BLaER1 (cell line): ENCODE results near the gene CABLES1.
"Not testable (repeated sequence)": the region's sequence is repeated elsewhere in the genome, so short reads cannot be mapped to it uniquely, and the experiment has no call there.

Source experiments
- H3K27ac ChIP-seq: shearing (Covaris generic); formaldehyde crosslinking; 2 replicates; pipeline ENCODE4 v1.8.1; 2022
- H3K27me3 ChIP-seq: shearing (Covaris generic); formaldehyde crosslinking; 2 replicates; pipeline ENCODE4 v1.8.1; 2022
- H3K36me3 ChIP-seq: shearing (Covaris generic); formaldehyde crosslinking; 2 replicates; pipeline ENCODE4 v1.8.1; 2022
- H3K4me1 ChIP-seq: shearing (Covaris generic); formaldehyde crosslinking; 2 replicates; pipeline ENCODE4 v1.8.1; 2022
- H3K4me2 ChIP-seq: shearing (Covaris generic); formaldehyde crosslinking; 2 replicates; pipeline ENCODE4 v1.8.1; 2022
- H3K4me3 ChIP-seq: shearing (Covaris generic); formaldehyde crosslinking; 2 replicates; pipeline ENCODE4 v1.8.1; 2022
- H3K9ac ChIP-seq: shearing (Covaris generic); formaldehyde crosslinking; 2 replicates; pipeline ENCODE4 v1.8.1; 2022
- H3K9me3 ChIP-seq: shearing (Covaris generic); formaldehyde crosslinking; 2 replicates; pipeline ENCODE4 v1.8.1; 2022
- H4K20me1 ChIP-seq: shearing (Covaris generic); formaldehyde crosslinking; 2 replicates; pipeline ENCODE4 v1.8.1; 2022
- Cebpa-rat ChIP-seq: shearing (Covaris generic); IDR thresholded peaks from 2 replicates; pipeline ENCODE4 v1.8.1; 2022

CABLES1 gene

GRCh38 chr18:23277399-23277798, 142.1 kb downstream of the CABLES1 start:
- H3K4me3 ChIP-seq: no peak overlapping the region
- H4K20me1 ChIP-seq: no peaks in the 10 kb centered on the region
- peaks cover 29% of the 10 kb centered on the region for H3K9me3 ChIP-seq
- no peaks in the 10 kb centered on the region for H3K27me3 ChIP-seq
- H3K36me3 ChIP-seq: 0 out of 2 replicates have a peak, but pooled peaks cover 3% of the 10 kb centered on the region
- H3K9ac ChIP-seq: no peak overlapping the region
- H3K4me2 ChIP-seq: no peak overlapping the region
- TF ChIP-seq Cebpa-rat: no peak
- peaks cover 9% of the 10 kb centered on the region for H3K4me1 ChIP-seq
- H3K27ac ChIP-seq: no peak overlapping the region

- Histone ChIP-seq H3K9ac (no peak overlapping the region), H3K27ac (no peak overlapping the region), H3K4me3 (no peak overlapping the region), H3K9me3 (peaks cover 26% of the 10 kb centered on the region), H3K27me3 (no peaks in the 10 kb centered on the region), H4K20me1 (no peaks in the 10 kb centered on the region), H3K4me1 (peaks cover 9% of the 10 kb centered on the region), H3K36me3 (0 out of 2 replicates have a peak, but pooled peaks cover 3% of the 10 kb centered on the region), H3K4me2 (no peak overlapping the region)
- TF ChIP-seq Cebpa-rat: no peak
These were observed 144.6 kb downstream of the CABLES1 start for GRCh38 chr18:23279931-23280330.

GRCh38 chr18:23280844-23281243, 145.6 kb downstream of the CABLES1 start:
- H3K4me3 ChIP-seq: no peak overlapping the region
- peaks cover 26% of the 10 kb centered on the region for H3K9me3 ChIP-seq
- no peak for TF ChIP-seq Cebpa-rat
- no peak overlapping the region for H3K9ac ChIP-seq
- peaks cover 9% of the 10 kb centered on the region for H3K4me1 ChIP-seq
- no peaks in the 10 kb centered on the region for H3K27me3 ChIP-seq
- H3K4me2 ChIP-seq: no peak overlapping the region
- 0 out of 2 replicates have a peak, but pooled peaks cover 3% of the 10 kb centered on the region for H3K36me3 ChIP-seq
- no peaks in the 10 kb centered on the region for H4K20me1 ChIP-seq
- H3K27ac ChIP-seq: no peak overlapping the region

- Histone ChIP-seq H3K4me1 (peaks cover 9% of the 10 kb centered on the region), H3K9me3 (peaks cover 20% of the 10 kb centered on the region), H3K4me3 (no peak overlapping the region), H4K20me1 (no peaks in the 10 kb centered on the region), H3K9ac (no peak overlapping the region), H3K27ac (peak overlapping the region; percentile 8; the same call in 1 of the 2 replicates), H3K36me3 (0 out of 2 replicates have a peak, but pooled peaks cover 3% of the 10 kb centered on the region), H3K4me2 (peak overlapping the region; percentile 20; the same call in 1 of the 2 replicates), H3K27me3 (no peaks in the 10 kb centered on the region)
- TF ChIP-seq Cebpa-rat: no peak
These were observed 146.5 kb downstream of the CABLES1 start for GRCh38 chr18:23281626-23282436.

- H3K9ac ChIP-seq: no peak overlapping the region
- H3K4me2 ChIP-seq: peak overlapping the region; percentile 20; the same call in 1 of the 2 replicates
- no peaks in the 10 kb centered on the region for H3K36me3 ChIP-seq
- no peak for TF ChIP-seq Cebpa-rat
- H4K20me1 ChIP-seq: no peaks in the 10 kb centered on the region
- H3K4me3 ChIP-seq: no peak overlapping the region
- peak overlapping the region; percentile 8; the same call in 1 of the 2 replicates for H3K27ac ChIP-seq
- peaks cover 14% of the 10 kb centered on the region for H3K9me3 ChIP-seq
- peaks cover 9% of the 10 kb centered on the region for H3K4me1 ChIP-seq
- H3K27me3 ChIP-seq: no peaks in the 10 kb centered on the region
These were observed 147.1 kb downstream of the CABLES1 start for GRCh38 chr18:23282437-23282781.

GRCh38 chr18:23283916-23284430, 148.7 kb downstream of the CABLES1 start:
- no peak overlapping the region for H3K4me2 ChIP-seq
- H3K9me3 ChIP-seq: no peaks in the 10 kb centered on the region
- no peak overlapping the region for H3K27ac ChIP-seq
- no peak overlapping the region for H3K4me3 ChIP-seq
- no peaks in the 10 kb centered on the region for H3K36me3 ChIP-seq
- no peaks in the 10 kb centered on the region for H4K20me1 ChIP-seq
- TF ChIP-seq Cebpa-rat: no peak
- H3K27me3 ChIP-seq: no peaks in the 10 kb centered on the region
- H3K9ac ChIP-seq: no peak overlapping the region
- peaks cover 9% of the 10 kb centered on the region for H3K4me1 ChIP-seq

GRCh38 chr18:23284629-23285028, 149.3 kb downstream of the CABLES1 start:
- Histone ChIP-seq H3K36me3 (no peaks in the 10 kb centered on the region), H3K27ac (no peak overlapping the region), H3K4me3 (no peak overlapping the region), H3K9ac (no peak overlapping the region), H4K20me1 (no peaks in the 10 kb centered on the region), H3K9me3 (no peaks in the 10 kb centered on the region), H3K4me1 (peaks cover 9% of the 10 kb centered on the region), H3K27me3 (no peaks in the 10 kb centered on the region), H3K4me2 (no peak overlapping the region)
- TF ChIP-seq Cebpa-rat: no peak

- H4K20me1 ChIP-seq, H3K36me3 ChIP-seq, H3K4me3 ChIP-seq, H3K27me3 ChIP-seq, H3K9ac ChIP-seq, H3K27ac ChIP-seq, H3K4me2 ChIP-seq, H3K9me3 ChIP-seq: not testable (repeated sequence)
- peaks cover 18% of the 10 kb centered on the region for H3K4me1 ChIP-seq
These were observed 150.3 kb downstream of the CABLES1 start for GRCh38 chr18:23285581-23285980.

GRCh38 chr18:23291456-23292205, 156.3 kb downstream of the CABLES1 start:
- Histone ChIP-seq H3K4me2 (peak overlapping the region; percentile 65), H3K9ac (0 out of 2 replicates have a peak overlapping the region, but pooled peaks have one; percentile 10), H4K20me1 (no peaks in the 10 kb centered on the region), H3K27me3 (no peaks in the 10 kb centered on the region), H3K4me3 (no peak overlapping the region), H3K9me3 (no peaks in the 10 kb centered on the region), H3K27ac (0 out of 2 replicates have a peak overlapping the region, but pooled peaks have one; percentile 18), H3K36me3 (no peaks in the 10 kb centered on the region), H3K4me1 (peaks cover 33% of the 10 kb centered on the region)
- no peak for TF ChIP-seq Cebpa-rat
